NCI-H748 treated with DMSO at 0.1 percent for 48 hours (cell line): Measurements from ENCODE around the gene EVA1C.
"Not testable (repeated sequence)": the region's sequence is repeated elsewhere in the genome, so short reads cannot be mapped to it uniquely, and the experiment has no call there.

Experiments
- DNase-seq: peaks from one replicate; lab custom pipeline; 2025; lab: John Stamatoyannopoulos, UW

EVA1C gene

GRCh38 chr21:32390537-32391224, 21.8 kb upstream of the EVA1C start:
- DNase-seq, result not testable (repeated sequence)

GRCh38 chr21:32391755-32392154, 20.8 kb upstream of the EVA1C start:
- no peak for DNase-seq

- no peak for DNase-seq
These were observed 20.1 kb upstream of the EVA1C start for GRCh38 chr21:32392299-32392879.

GRCh38 chr21:32392880-32393676, 19.4 kb upstream of the EVA1C start, which contains the start of gene URB1:
Gene URB1, minus strand, starts transcription at chr21:32393012. Its CDS starts 102 bp downstream, at chr21:32392910.
- peak; percentile 59 for DNase-seq

- no peak for DNase-seq
These were observed 18.9 kb upstream of the EVA1C start for GRCh38 chr21:32393677-32394001.

- DNase-seq, result peak; percentile 43
These were observed 9.2 kb upstream of the EVA1C start for GRCh38 chr21:32403201-32403777.

GRCh38 chr21:32406405-32406804, 6.1 kb upstream of the EVA1C start:
- DNase-seq, result no peak

GRCh38 chr21:32410291-32410690, 2.2 kb upstream of the EVA1C start:
- no peak for DNase-seq

GRCh38 chr21:32410916-32411315, 1.6 kb upstream of the EVA1C start:
- no peak for DNase-seq

- DNase-seq, result peak; percentile 30
These were observed 950 bp upstream of the EVA1C start for GRCh38 chr21:32411350-32412161.

GRCh38 chr21:32413015-32413504, 554 bp downstream of the EVA1C start:
- peak; percentile 63 for DNase-seq

- peak; percentile 7 for DNase-seq
These were observed 1.4 kb downstream of the EVA1C start for GRCh38 chr21:32413697-32414578.

GRCh38 chr21:32414579-32415358, 2.3 kb downstream of the EVA1C start:
- no peak for DNase-seq

- no peak for DNase-seq
These were observed 3.2 kb downstream of the EVA1C start for GRCh38 chr21:32415451-32416398.

- no peak for DNase-seq
These were observed 5.6 kb downstream of the EVA1C start for GRCh38 chr21:32418146-32418545.

- no peak for DNase-seq
These were observed 9.6 kb downstream of the EVA1C start for GRCh38 chr21:32422064-32422463.

GRCh38 chr21:32423320-32424190, 11.0 kb downstream of the EVA1C start:
- DNase-seq, result no peak

GRCh38 chr21:32424191-32424535, 11.7 kb downstream of the EVA1C start:
- DNase-seq, result no peak
